Stimulated activated CD8-positive, alpha-beta memory T cell treated with anti-CD3 and anti-CD28 coated beads, Interleukin-2, amount 100 ng/mL, for 48 hours (primary cell): ENCODE measurements around the gene GRIA1.
"Not testable (repeated sequence)": the region's sequence is repeated elsewhere in the genome, so short reads cannot be mapped to it uniquely, and the experiment has no call there.

Source experiments
- DNase-seq, 2 donors: peaks; one replicate each; pipeline ENCODE4 v3.0.0-alpha.2; 2020; ENCODE audit warnings: low read depth in 2 of 2

GRIA1 gene

GRCh38 chr5:153829510-153830065, 339.1 kb downstream of the GRIA1 start:
- DNase-seq: no peak

GRCh38 chr5:153831973-153832372, 341.5 kb downstream of the GRIA1 start:
- DNase-seq: no peak

- DNase-seq: no peak
Measured at GRCh38 chr5:153835891-153836515, 345.5 kb downstream of the GRIA1 start.

GRCh38 chr5:153849303-153850113, 359.0 kb downstream of the GRIA1 start:
- DNase-seq: not testable (repeated sequence)

GRCh38 chr5:153860195-153860886, 369.9 kb downstream of the GRIA1 start:
- DNase-seq: no peak

- DNase-seq: not testable (repeated sequence)
Measured at GRCh38 chr5:153862906-153863305, 372.4 kb downstream of the GRIA1 start.
